ENCODE results near the gene DENND1A.

GRCh38 chr9:123481209-123481865 lies 448.6 kb downstream of the DENND1A start:
- TF ChIP-seq CTCF (IDR thresholded peaks at IDR 0.05) (no peak), EZH2phosphoT487 (IDR thresholded peaks at IDR 0.05) (no peak), EZH2 (IDR thresholded peaks at IDR 0.05) (no peak)
